GM19193 (cell line): ENCODE results near the gene SYNM.

Experiments used
- POLR2A ChIP-seq: IDR thresholded peaks from 4 replicates; pipeline ENCODE4 v1.6.1; 2011; ENCODE audit not compliant: insufficient read depth, insufficient read length; ENCODE audit errors: extremely low read depth

SYNM gene

GRCh38 chr15:99099661-99100060 lies 5.2 kb upstream of the SYNM start:
- TF ChIP-seq POLR2A = no peak

- no peak for TF ChIP-seq POLR2A
These were observed 4.4 kb upstream of the SYNM start for GRCh38 chr15:99100245-99101173.

- TF ChIP-seq POLR2A = no peak
These were observed 3.4 kb upstream of the SYNM start for GRCh38 chr15:99101501-99101900.

DNA sequence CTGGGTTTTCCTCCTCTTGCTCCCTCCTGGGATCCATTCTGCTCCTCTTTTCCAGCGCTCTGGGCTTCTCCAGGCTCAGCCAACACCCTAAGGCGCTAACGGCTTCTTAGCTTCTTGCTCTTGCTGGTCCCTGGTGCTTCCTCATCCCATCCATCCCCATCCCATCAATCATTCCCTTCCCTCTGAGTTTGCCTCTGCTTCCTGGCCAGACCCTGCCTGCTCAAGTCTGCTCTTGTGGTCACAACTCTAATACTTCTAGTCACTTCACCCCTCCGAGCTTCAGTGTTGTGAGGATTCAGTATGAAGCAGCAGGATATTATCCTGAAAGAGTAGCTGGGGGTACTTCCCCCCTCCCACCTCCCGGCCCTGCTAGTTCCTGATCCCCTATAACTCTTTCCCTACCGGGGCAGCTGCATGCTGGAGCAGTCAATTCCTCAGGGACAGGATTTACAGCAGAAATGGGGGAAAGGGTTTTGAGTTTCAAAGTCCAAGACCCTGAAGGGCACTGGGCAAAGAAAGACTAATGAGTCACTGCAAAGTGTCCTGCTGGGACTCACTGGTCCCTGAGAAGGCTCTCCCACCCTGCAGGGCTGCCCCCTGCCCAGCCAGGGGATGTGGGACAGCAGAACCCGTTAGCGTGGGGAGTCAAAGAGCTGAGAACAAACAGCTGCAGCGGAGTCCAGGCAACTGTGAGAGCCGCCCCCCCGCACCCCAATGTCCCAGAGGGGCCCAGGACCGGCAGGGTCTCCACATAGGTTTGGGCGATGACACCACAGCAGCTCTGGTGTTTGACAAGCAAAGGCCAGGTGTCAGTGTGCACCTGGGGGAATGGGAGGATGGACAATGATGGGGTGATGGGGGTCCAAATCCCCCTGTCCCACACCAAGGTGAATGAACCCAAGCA lies 2.3 kb upstream of the SYNM start:
- no peak for TF ChIP-seq POLR2A

DNA sequence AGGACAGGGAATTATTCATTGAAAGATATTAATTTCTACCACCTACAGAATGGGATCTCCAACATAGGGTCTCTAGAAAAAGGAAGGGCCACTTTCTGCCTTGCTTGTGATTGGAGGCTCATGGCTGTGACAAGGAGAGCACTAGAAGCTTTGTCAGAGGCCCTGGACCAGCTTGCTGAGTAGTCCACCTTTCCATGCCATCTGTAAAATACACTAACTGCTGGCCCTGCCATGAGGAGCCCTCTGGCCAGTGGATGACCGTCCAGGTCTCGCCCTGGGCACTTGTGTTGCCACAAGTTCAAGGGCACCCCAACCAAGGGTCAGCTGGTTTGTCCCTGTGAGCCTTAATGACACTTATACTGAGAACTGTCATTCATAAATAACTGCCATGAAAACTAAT lies 1.6 kb upstream of the SYNM start:
- no peak for TF ChIP-seq POLR2A

GRCh38 chr15:99105514-99106341 lies 848 bp downstream of the SYNM start:
- no peak for TF ChIP-seq POLR2A

DNA sequence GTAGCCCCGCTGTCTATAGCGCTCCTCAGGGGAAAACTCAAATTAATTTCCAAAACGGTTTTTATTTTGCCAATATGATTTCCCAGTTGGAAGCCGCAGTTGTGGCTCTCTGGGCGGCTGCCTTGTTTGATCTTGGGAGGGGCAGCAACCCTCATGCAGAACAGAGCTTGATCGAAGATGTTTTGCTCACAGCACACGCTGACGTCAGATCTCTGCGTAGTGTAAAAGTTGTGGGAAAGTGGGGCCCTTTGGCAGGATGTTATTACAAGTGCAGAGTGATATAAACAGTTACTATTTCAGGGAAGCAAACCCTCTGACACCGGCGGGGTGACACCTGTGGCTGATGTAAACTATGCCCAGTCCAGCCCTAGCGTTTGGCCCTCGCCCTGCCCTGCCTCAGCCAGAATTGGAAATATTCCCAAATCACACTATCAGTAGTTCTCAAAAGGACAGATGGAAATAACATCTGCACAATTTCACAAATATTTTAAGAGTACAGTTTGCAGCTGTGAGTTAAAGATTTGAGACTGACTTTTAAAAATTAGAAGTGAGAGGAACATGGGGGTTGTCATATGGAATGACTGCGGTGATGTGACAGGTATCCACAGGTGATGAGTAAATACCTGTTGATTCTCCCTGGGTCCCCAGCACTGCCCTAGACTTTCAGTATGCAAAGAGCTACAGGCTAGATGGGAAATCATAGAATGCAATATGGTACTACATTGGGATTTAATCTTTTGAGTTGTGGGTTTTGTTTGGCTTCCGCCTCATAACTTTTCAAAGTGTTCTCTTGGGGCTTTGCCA lies 1.7 kb downstream of the SYNM start:
- no peak for TF ChIP-seq POLR2A

DNA sequence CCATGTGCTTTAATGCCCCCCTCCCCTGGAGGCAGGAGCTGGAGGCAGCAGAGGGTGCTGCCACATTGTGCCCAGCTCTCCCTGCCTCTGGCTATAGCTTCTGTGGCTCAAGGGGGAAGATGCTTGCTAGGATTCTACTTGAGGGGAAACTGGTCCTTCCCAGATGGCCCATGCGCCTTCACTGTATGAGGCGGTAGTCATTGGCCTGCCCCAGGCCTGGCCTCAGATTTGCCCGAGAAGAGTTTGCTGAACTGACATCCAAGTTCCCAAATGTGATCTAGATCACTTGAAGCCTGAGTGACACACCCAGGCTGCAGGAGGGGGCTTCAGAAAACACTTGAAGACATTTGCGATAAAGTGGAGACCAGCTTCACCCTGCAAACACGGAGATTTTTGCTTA lies 4.1 kb downstream of the SYNM start:
- TF ChIP-seq POLR2A = no peak

GRCh38 chr15:99109555-99110021 lies 4.7 kb downstream of the SYNM start:
- no peak for TF ChIP-seq POLR2A

DNA sequence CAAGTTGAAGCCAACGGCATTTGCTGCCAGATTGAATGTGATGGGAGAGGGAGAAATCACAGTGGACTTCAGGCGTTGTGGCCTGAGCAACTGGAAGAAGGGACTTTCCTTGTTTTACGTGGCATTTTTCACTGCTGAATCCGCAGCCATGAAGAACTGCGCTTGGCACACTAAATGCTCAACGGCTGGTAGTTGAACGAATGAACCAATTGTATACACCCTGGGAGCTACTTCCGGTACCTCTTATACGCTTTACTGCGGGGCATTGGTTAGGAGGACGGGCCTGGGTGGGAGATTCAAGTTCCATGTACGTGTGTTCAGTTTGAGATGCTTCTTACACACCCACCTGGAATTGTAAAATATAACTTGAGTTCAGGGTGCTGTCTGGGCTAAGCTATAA lies 5.2 kb downstream of the SYNM start:
- TF ChIP-seq POLR2A = no peak

GRCh38 chr15:99110581-99111320 lies 5.9 kb downstream of the SYNM start:
- TF ChIP-seq POLR2A = no peak

DNA sequence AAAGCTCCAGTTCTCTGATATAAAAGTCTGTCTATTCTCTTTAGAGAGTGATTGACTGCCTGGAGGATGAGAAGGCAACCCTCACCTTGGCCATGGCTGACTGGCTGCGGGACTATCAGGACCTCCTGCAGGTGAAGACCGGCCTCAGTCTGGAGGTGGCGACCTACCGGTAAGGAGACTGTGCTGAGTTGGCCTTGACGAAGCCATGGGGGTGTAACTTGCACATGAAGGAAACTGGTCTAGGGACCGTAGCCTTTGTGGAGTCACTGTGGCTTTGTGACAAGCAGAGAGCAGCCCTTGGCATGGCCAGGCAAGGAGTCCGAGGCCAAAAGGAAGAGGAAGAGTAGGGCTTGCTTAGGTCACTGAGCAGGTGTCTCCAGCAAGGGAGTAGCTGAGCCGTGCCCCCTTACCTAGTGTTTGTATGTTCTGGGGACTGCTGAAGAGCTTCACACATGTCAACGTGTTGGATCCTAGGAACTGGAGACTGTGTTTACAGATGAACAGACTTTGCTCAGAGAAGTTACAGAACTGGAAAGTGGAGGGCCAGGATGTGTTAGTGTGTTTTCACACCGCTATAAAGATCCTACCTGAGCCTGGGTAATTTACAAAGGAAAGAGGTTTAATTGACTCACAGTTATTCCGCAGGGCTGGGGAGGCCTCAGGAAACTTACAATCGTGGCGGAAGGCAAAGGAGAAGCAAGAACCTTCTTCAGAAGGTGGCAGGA lies 8.8 kb downstream of the SYNM start:
- no peak for TF ChIP-seq POLR2A
